Measurements from ENCODE around the gene AKT3. TPM values are rescaled to one million over a fixed set of nuclear protein-coding genes. Genes with fewer than 3 reads are reported as not detected.
"Not testable (repeated sequence)": the region's sequence is repeated elsewhere in the genome, so short reads cannot be mapped to it uniquely, and the experiment has no call there.

Gene AKT3
- total RNA-seq, 1 experiment from 2014 or later, result 56.9 TPM

DNA sequence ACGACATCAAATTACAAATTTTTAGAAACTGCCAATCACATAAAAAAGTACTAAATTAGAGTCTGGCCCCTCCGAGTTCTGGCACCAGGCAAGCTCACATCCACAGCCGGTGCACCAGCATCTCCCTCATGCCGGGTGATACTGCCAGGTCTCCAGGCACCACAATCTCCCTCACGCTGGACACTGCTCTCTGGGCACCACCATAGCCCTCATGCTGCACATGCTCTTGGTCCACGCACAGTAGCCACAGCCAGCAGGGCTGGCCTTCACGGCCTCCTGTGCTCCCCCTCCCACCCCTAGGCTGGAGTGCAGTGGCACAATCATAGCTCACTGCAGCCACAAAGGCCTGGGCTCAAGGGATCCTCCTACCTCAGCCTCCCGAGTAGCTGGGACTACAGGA, 65.5 kb downstream of the AKT3 start:
- DNase-seq (ENCODE audit: low spot score), result no peak

DNA sequence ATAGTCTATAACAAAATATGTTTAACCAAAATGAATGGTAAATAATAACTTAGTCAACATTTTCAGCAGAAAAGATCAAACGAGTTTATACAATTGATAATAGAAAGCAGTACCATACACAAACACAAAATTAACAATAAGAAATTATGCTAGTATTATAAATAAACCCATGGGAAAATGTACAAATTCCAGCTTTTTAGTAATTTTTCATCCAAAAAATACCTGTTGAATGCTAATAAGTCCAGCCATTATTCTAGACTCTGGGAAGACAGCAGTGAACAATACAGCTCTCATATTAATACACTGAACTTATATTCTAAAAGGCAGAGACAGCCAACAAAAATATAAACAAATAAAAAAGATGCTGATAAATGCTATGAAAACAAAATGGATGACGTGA, 66.3 kb downstream of the AKT3 start:
- DNase-seq (ENCODE audit: low spot score), result no peak

DNA sequence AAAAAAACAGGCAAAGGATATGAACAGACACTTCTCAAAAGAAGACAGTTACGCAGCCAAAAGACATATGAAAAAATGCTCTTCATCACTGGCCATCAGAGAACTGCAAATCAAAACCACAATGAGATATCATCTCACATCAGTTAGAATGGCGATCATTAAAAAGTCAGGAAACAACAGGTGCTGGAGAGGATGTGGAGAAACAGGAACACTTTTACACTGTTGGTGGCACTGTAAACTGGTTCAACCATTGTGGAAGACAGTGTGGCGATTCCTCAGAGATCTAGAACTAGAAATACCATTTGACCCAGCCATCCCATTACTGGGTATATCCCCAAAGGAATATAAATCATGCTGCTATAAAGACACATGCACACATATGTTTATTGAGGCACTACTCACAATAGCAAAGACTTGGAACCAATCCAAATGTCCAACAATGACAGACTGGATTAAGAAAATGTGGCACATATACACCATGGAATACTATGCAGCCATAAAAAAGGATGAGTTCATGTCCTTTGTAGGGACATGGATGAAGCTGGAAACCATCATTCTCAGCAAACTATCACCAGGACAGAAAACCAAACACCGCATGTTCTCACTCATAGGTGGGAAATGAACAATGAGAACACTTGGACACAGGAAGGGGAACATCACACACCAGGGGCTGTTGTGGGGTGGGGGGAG, 77.5 kb downstream of the AKT3 start:
- not testable (repeated sequence) for DNase-seq (ENCODE audit: low spot score)

DNA sequence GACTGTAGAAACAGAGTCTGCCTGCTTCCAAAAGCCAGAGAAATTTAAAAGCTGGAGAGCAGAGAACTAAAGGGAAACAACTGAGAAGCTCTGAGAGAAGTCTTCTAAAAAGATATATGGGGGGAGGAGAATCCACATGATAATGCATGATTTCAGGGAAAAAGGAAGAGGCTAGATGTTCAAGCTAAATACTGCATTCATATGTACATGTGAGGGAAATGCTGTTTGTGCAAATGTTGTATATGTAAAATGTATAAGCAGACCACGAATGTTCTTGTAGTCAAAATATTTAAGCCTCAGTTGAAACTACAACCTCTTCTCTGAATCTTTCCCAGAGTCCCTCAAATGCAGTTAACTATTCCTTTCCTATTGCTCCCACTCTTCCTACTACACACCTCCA, 79.2 kb downstream of the AKT3 start:
- DNase-seq (ENCODE audit: low spot score), result no peak

- DNase-seq (ENCODE audit: low spot score), result no peak
Observed at GRCh38 chr1:243765676-243766075, 84.4 kb downstream of the AKT3 start.

GRCh38 chr1:243763806-243764205, 86.2 kb downstream of the AKT3 start:
- DNase-seq (ENCODE audit: low spot score), result no peak

DNA sequence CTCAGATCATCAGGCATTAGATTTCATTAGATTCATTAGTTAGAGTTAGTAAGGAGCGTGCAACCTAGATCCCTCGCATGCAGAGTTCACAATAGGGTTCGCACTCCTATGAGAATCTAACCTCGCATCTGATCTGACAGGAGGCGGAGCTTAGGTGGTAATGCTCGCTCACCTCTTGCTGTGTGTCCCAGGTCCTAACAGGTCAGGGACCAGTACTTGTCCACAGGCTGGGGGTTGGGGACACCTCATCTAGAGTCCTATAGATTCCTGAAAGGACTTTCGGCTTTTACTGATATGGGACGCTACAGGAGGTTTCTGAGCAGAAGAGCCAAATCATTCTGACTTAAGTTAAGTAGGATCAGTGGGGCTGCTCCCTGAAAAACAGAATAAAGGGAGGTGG, 91.4 kb downstream of the AKT3 start:
- no peak for DNase-seq (ENCODE audit: low spot score)

DNA sequence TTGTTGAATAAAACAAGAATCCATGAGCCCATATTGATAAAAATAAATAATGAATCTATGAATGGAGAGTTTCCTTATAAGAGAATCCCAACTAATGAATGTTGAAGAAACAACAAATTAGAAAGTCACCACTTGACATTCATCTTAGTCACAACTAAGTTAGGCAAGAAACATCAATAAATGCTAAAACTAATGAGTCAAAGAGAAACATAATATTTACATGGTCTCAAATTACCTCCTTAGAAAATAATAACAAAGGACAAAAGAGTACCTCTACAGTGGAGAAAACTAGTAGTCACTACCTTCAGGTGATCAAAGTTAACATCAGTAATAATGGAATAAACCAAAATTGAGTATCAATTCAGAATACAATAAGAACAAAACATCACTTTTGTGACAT, 93.5 kb downstream of the AKT3 start:
- no peak for DNase-seq (ENCODE audit: low spot score)

GRCh38 chr1:243754348-243754747, 95.7 kb downstream of the AKT3 start:
- no peak for DNase-seq (ENCODE audit: low spot score)

DNA sequence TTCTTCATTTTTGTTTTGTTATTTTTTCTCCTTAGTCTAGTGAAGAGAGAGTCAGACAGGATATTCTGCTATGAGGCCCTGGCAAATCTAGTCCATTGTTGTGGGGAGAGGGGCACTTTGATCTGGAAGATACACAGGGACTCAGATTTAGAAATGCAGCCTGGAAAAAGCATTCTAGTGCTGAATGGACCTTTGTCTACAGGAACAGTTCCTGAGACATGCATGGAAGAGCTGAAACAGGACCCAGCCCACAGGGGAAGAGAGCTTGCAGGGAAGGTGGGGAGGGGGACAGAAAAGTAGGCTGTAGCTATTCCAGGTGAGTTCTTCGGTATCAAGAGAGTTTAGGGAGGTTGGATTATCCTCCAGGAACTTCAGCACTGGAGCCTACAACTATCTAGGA, 98.5 kb downstream of the AKT3 start:
- DNase-seq (ENCODE audit: low spot score), result no peak

DNA sequence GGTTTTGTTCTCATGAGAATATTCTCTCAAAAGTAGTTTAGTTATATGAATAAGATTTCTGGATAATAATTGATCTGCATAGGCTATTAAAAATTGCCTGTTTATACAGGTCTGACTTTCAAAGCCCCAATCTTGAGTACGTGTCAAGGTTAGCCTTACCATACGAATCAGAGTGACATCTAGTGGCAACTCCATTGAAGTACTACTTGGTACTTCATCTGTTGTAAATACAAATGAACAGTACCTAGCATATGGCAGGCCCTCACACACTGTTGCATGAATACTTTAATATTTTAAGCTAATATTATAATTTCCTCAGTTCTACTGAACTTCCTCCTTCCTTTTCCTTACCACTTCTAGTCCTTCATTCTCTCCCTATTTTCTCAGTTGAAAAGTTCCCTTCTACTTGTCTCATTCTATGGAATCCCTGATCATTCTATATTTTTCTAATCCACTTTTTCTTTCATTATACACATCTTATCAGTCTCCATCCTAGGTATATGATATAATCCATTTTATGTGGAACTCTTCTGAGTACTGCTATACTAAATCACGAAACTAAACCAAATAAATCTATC, 101.2 kb downstream of the AKT3 start:
- peak; percentile 72 for DNase-seq (ENCODE audit: low spot score)

- no peak for DNase-seq (ENCODE audit: low spot score)
Observed at GRCh38 chr1:243748227-243748626, 101.8 kb downstream of the AKT3 start.

- no peak for DNase-seq (ENCODE audit: low spot score)
Observed at GRCh38 chr1:243746751-243747150, 103.3 kb downstream of the AKT3 start.

- DNase-seq (ENCODE audit: low spot score), result no peak
Observed at GRCh38 chr1:243745356-243745755, 104.7 kb downstream of the AKT3 start.

DNA sequence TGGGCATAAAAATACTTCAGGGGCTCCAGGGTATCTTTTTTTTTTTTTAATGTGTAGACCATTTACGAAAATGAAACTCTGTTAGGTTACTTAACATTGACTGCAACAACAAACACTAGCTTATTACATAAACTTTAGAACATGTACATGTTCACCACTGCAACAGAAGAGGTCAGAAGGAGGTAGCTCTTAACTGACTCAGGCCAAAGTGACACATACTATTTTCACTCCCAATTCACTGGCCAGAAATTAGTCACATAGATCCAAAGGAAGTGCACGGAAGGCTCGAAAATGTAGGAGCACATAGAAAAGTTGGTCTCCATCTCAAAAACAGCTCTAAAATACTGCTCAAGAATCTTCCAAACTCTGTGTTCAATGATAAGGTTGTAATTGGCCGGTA, 107.2 kb downstream of the AKT3 start:
- no peak for DNase-seq (ENCODE audit: low spot score)

DNA sequence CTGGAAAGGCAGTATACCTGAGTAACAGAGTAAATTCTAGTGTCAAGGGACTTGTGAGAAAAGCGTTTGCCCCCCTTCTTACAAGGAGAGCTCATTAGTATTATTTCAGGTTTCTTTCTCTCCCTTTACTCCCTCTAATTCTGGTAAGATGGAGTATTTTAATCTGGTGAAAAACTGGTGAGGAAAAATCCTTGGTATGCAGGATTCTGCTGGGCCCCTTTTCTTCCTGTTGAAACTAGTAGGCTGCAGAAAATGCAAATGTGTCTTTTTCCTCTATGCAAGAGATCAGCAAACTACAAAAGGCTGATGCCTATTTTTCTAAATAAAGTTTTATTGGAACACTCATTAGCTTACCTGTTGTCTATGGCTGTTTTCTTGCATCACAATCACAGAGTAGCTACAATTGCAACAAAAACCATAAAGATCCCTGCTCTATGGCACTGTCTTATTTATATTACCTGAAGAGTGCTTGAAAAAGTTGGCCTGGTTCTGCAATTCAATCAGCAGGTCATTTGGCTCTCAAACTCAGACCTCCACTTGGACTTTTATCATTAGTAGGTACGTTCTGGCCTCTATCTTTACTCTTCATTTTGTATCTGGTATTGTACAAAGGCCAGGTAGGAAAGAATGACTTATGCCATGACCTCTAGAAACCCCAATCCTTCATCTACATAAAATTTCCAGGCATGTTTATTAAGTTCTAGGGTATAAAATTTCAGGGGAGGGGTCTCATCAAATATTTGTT, 109.6 kb downstream of the AKT3 start:
- no peak for DNase-seq (ENCODE audit: low spot score)

DNA sequence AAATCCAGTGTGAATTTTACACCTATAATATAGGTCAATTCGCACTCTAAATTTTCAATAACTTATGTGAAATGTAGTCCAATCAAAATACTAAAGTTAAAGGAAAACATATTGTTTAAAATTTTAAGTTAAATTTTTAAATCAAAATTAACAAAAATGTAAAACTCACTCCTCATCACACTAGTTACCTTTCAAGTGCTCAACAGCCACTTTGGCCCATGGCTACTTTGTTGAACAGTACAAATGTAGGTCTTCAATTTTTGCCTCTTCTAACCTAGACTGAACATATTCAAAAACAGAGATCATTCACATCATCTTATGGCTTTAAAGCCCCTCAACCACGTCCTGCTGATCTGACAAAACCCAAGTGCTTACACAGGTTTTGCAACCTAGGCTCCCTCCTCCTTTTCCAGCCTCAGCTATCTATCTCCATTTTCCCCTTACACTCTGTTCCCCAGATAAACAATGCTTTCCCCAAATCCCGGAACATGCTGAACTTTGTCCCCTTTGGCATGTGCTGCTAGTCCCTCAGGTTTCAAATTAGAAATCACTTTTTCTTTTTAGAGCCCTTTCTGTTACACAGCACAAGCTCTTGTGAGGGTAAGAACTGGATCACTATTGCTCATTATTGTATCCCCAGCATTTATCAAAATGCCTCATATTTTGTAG, 110.6 kb downstream of the AKT3 start:
- DNase-seq (ENCODE audit: low spot score), result no peak

DNA sequence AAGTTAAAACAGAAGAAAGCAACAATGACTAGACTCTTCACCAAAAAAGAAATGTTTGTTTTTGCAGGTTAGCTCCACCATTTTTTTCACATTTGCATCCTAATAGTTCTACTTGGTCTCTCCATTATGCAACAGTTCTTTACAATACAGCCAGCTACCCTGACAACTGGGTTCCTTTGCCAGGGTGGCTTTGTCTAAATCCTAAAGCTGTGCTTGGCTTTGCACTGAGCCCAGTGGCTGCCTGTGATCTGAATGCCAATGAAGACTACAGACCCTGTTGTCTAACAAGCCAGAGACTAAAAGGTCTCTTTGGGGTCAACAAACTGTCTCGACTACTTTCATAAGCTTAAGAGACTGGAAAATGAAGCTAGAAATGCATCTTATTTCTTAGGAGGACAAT, 112.0 kb downstream of the AKT3 start:
- no peak for DNase-seq (ENCODE audit: low spot score)

- no peak for DNase-seq (ENCODE audit: low spot score)
Observed at GRCh38 chr1:243735457-243735856, 114.6 kb downstream of the AKT3 start.

GRCh38 chr1:243734308-243734695, 115.7 kb downstream of the AKT3 start:
- no peak for DNase-seq (ENCODE audit: low spot score)

- no peak for DNase-seq (ENCODE audit: low spot score)
Observed at GRCh38 chr1:243733670-243734307, 116.3 kb downstream of the AKT3 start.

- no peak for DNase-seq (ENCODE audit: low spot score)
Observed at GRCh38 chr1:243732637-243733036, 117.4 kb downstream of the AKT3 start.
